HG03039 (cell line): ENCODE results near the gene GAS2L2.

Experiments
- ATAC-seq: cut with Tn5 transposase; IDR thresholded peaks from one replicate; pipeline ENCODE4 v1.9.1; 2021; ENCODE audit warnings: mild to moderate bottlenecking, moderate library complexity; ENCODE audit not compliant: unreplicated experiment

The GAS2L2 gene

DNA sequence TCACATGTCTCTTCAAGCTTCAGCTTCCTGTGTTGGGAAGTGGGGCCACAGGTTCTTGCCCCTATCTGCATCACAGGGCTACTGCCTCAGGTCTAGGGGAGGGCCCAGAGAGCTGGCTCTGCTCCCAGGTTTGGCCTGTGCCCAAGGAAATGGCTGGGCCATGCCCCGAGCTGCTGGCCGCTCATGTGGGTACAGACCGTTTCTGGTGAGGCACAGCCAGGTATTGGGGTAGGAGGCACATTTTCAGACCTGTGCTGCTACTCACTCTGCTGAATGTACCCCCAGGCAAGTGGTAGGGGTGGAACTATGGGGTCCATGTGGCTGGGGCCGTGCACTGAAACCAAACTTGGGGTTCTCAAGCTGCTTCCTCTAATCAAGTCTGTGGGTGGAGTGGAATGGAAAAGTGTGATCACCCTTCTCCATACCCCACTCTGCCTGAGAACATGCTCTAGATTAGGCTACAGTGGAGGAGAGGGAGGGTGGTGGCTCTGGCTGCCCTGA is 4.6 kb downstream of the GAS2L2 start:
- ATAC-seq, result no peak

- ATAC-seq, result no peak
Observed at GRCh38 chr17:35747540-35748017, 5.5 kb downstream of the GAS2L2 start.

DNA sequence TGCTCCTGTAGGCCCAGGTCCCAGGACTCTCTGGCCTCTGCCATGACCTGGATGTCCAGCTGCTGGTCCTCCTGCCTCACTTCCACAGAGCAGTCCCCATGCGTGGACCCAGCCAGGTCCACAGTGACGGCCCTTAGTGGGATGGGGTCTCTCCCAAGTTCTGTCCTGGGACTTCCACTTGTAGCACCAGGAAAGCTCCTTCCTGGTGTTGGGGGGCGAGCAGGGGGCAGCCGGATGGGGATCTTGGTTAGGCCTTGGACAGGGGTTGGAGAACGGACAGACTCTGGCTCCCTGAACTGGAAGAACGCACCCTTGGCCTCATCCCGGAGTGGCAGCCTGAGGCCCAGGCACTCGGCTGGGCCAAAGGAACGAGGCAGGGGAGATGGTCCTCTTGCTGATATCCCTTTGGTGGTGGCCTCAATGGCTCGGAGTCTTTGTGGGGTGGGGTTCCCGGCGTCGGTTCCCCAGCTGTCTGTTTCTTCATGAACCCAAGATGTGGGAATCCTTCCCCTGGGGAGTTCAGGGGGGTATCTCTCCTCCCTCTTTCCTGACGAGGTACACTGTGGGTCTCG is 7.2 kb downstream of the GAS2L2 start:
- no peak for ATAC-seq

DNA sequence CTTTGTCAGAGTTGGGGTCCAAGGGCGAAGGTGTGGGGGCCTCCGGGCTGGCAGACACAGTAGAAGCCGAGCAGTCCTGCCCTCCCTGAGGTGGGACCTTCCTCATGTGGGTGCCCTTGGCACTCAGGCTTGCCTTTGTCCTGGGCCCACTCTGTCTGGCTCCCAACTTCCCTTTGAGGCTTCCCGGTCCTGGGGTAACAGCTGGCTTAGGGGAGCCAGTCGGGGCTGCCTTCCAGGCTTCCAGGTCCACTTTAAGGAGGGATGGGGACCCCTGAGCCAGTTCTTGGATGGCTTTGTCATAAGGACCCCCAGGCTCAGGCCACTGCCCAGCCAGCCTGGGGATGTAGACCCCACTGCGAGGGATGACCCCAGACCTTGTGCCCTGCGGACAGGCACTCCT is 7.8 kb downstream of the GAS2L2 start:
- no peak for ATAC-seq

GRCh38 chr17:35744830-35745229 is 8.2 kb downstream of the GAS2L2 start:
- ATAC-seq, result no peak

GRCh38 chr17:35743626-35744328 is 9.3 kb downstream of the GAS2L2 start:
- no peak for ATAC-seq

DNA sequence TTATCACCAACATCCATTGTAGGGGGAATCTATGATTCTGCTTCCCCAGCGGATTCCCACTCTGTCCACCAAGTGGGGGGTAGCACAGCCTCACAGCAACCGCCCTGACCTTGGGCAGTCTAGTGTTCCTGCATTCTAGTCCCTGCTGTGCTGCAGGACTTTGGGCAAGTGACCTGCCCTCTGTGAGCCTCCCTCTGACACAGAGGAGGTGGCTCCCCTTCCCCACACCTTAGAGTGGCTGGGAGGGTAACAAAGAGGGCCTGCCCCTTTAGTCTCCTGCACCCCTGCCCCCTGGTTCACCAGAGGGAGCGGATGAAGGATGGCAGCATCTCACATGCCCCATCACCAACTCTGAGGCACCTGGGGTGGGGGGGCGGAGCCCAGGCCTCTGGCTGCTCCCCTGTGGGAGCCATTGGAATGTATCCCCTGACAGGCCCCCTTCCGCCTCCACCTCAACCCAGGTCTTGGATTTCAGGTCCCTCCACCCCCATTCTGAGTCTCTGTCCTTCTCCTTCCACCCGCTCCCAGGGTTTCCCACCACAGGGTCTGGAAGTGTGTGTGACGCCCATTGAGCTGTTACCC is 10.1 kb downstream of the GAS2L2 start:
- ATAC-seq, result no peak

- no peak for ATAC-seq
Observed at GRCh38 chr17:35742496-35742895, 10.5 kb downstream of the GAS2L2 start.

- no peak for ATAC-seq
Observed at GRCh38 chr17:35740997-35741931, 11.8 kb downstream of the GAS2L2 start.

- ATAC-seq, result no peak
Observed at GRCh38 chr17:35740216-35740615, 12.8 kb downstream of the GAS2L2 start.

DNA sequence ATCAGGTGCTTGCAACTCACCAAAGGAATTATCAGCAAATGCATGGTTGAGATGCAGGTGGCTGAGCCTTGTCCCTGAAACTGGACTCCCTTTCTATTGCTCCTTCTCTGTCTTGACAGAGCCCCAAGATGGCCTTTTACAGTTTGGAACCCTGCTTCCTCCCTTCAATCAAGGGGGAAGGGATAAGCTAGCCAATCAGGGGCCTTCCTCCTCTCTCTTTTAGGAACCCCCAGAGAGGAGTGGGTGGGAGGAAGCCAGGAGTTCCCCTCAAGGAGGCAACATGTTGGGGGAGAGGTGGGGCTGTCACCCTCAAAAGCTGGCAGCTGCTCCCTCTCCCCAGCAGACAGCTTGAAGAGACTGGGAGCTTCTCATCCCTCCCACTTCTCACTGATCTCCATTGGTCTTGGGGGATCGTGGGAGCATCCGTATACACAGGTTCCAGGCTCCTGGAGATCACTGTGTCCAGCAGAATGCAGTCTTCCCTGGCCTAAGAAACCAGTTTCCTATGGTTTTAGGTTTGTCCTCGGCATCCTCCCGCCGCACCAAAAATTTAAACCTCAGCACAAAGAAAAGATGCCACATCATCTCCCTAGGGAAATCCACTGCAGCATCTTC is 14.4 kb downstream of the GAS2L2 start:
- ATAC-seq, result no peak

DNA sequence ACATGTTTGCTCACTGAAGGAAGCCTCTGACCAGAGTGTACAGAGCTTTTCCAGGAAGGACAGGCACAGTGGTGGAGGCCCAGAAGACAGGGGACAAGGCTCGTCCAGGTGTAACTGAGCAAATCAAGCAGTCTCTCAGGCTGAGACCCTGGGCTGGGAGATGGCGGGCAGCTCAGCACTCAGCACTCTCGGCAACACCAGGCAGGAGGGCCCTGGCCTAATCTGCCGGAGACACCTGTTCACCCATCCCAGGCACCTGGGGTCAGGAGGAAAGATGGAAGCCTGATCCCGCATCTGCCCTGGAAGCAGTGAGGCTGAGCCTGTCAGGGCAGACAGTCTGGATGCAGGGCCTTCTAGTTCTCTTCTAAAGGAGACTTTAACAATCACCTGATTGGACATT is 16.8 kb downstream of the GAS2L2 start:
- no peak for ATAC-seq

DNA sequence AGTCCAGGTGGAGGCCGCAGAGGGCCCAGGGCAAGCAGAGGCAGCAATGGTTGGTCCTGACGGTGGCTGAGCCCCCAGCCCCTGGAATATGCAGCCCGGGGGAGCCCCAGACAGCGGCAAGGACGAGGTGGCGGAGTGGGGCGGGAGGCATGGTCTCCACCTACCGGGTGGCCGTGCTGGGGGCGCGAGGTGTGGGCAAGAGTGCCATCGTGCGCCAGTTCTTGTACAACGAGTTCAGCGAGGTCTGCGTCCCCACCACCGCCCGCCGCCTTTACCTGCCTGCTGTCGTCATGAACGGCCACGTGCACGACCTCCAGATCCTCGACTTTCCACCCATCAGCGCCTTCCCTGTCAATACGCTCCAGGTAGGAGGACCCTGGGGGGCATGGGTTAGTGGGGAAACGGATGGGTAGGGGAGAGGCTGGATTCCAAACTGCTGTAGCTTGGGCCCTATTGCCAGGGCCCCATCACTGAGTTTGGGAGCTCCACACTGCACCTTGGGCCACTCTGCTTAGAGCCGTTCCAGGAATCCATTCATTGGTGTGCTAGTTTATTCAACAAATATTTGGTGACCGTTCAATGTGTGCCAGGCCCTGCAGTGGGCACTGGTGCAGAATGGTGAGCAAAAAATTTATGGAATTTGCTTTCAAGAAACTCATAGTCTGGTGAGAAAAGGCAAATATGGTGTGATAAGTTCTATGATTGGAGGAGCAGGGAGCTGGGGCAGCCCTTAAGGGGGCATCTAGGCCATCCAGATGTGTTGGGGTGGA is 17.8 kb downstream of the GAS2L2 start:
- ATAC-seq, result no peak

GRCh38 chr17:35734396-35734795 is 18.6 kb downstream of the GAS2L2 start:
- no peak for ATAC-seq

DNA sequence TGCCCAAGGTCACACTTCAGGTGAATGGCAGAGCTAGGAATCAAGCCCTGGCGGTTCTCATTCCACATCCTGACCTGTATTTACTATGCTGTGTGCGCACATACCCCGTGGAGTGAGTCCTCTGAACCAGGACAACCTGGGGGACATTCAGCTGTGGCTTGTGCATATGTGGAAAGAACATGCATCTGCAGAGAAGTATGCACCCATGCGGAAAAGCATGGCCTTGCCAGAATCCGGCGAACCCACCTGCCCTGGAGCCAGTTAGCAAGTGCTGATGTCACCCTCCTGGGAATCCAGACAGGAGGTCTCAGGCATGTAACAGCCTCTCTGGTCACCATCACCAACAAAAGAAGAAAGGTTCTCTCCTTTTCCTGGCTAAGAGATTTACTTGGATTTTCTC is 19.7 kb downstream of the GAS2L2 start:
- ATAC-seq, result no peak

- ATAC-seq, result no peak
Observed at GRCh38 chr17:35732806-35733136, 20.3 kb downstream of the GAS2L2 start.

DNA sequence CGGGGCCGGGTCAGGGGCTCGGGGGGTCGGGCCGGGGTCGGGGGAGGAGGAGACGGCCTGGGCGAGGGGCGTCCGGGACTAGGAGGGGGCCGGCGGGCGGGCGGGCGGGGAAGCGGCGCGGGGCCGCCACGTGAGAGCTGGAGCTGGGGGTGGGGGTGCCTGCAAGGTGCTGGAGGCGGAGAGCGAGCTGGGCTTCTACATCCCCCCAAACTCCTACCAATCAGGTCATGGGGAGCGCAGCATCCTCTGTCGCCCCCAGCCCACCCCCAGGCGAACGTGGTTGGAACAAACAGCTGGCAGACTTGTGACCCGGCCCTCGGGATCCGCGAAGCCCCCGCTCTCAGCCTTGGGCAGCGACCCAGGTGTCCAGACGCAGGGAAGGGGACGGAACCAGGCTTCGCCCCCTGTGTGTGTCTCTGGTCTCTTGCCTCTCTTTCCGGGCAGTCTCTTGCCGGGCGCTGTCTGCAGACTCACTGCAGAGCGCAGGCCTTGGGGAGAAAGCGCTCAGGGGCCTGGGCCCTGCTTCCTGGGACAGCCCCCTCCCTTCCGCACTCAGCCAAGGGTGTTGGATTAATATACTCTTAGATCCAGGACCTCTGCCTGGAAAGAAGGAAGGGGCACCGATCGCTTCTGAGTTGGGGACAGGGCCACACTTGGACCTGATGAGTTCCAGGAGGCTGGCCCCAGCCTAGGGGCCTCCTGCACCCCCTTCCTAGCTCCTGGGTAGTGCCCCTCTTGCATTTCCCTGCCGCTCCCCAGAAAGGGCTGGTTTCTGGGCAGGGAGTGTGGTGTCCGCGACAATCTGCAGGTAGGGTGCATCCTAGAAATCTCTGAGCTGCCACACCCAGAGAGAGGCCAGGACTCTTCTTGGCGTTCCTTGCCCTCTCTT is 20.9 kb downstream of the GAS2L2 start:
- ATAC-seq, result no peak

- no peak for ATAC-seq
Observed at GRCh38 chr17:35731239-35731916, 21.7 kb downstream of the GAS2L2 start, which contains the start of gene RASL10B. RASL10B (plus strand) TSS chr17:35731639; CDS start chr17:35735185, 3,546 bp downstream.
